Nasal cavity respiratory epithelium epithelial cell of viscerocranial mucosa (primary cell): ENCODE data around the gene DAGLA. TPM values are rescaled to one million over a fixed set of nuclear protein-coding genes. Genes with fewer than 3 reads are reported as not detected.

Experiments
- total RNA-seq: library from RNA; depleted of rRNA; stranded (reverse); fragments of >200 nt; gene quantifications from 2 replicates; pipeline ENCODE4 v1.2.3, GENCODE V29; 2014

The DAGLA gene
- under 0.01 and 2.2 TPM in 2 replicates for total RNA-seq

GRCh38 chr11:61679893-61680621, at the start of gene DAGLA:
DAGLA (plus strand) TSS chr11:61680391; CDS start chr11:61720156, 39,765 bp downstream.

GRCh38 chr11:61752117-61752924, 72.1 kb downstream of the DAGLA start, which contains the start of gene MYRF:
MYRF (plus strand) TSS chr11:61752636; CDS start chr11:61752745, 109 bp downstream.

GRCh38 chr11:61792310-61793082, 112.3 kb downstream of the DAGLA start, which contains the start of the genes FEN1 and TMEM258:
FEN1 (plus strand) TSS chr11:61792911; CDS start chr11:61795362, 2,451 bp downstream.
TMEM258 (minus strand) TSS chr11:61792599; CDS start chr11:61792558, 41 bp downstream.

Other genes with a start within 250 kb of the DAGLA start
- under 0.01 TPM in 1 of 2 replicates, not detected in the other for gene LRRC10B, start 171.6 kb upstream of the DAGLA start, total RNA-seq
- 28.0 and 39.9 TPM in 2 replicates for gene SYT7, start 99.3 kb upstream of the DAGLA start, total RNA-seq
- under 0.01 and 0.93 TPM in 2 replicates for gene MYRF, start 72.2 kb downstream of the DAGLA start, total RNA-seq
- gene TMEM258, start 112.2 kb downstream of the DAGLA start, total RNA-seq = 38.6 and 108 TPM in 2 replicates
- 5.4 and 7.5 TPM in 2 replicates for gene FEN1, start 112.5 kb downstream of the DAGLA start, total RNA-seq
- gene FADS1, start 136.6 kb downstream of the DAGLA start, total RNA-seq = 45.5 and 45.8 TPM in 2 replicates
- 15.0 and 93.7 TPM in 2 replicates for gene FADS2, start 147.9 kb downstream of the DAGLA start, total RNA-seq
- 33.5 and 41.6 TPM in 2 replicates for gene FADS3, start 211.2 kb downstream of the DAGLA start, total RNA-seq
- gene RAB3IL1, start 237.2 kb downstream of the DAGLA start, total RNA-seq = 1.0 and 2.0 TPM in 2 replicates